IPS-18a (cell line): Measurements from ENCODE around the gene ATAD1.
"Not testable (repeated sequence)": the region's sequence is repeated elsewhere in the genome, so short reads cannot be mapped to it uniquely, and the experiment has no call there.

Source experiments
- H3K27ac ChIP-seq: one replicate; pipeline ENCODE4 v1.5.1; 2013; ENCODE audit warnings: low read length
- H3K27me3 ChIP-seq: one replicate; pipeline ENCODE4 v1.6.1; 2013; ENCODE audit warnings: mild to moderate bottlenecking, low read length; ENCODE audit not compliant: control insufficient read depth, insufficient read depth
- H3K36me3 ChIP-seq: one replicate; pipeline ENCODE4 v1.6.1; 2013; ENCODE audit warnings: low read depth, low read length; ENCODE audit not compliant: control insufficient read depth
- H3K4me1 ChIP-seq: one replicate; pipeline ENCODE4 v1.6.1; 2013; ENCODE audit warnings: low read depth, low read length; ENCODE audit not compliant: control insufficient read depth
- H3K4me3 ChIP-seq: one replicate; pipeline ENCODE4 v1.5.1; 2013; ENCODE audit warnings: low read length
- H3K9ac ChIP-seq: one replicate; pipeline ENCODE4 v1.6.1; 2013; ENCODE audit warnings: mild to moderate bottlenecking, low read length, moderate library complexity
- H3K9me3 ChIP-seq: one replicate; pipeline ENCODE4 v1.6.1; 2013; ENCODE audit warnings: low read depth, low read length; ENCODE audit not compliant: control insufficient read depth

ATAD1 gene

GRCh38 chr10:87761153-87761552 lies 56.9 kb downstream of the ATAD1 start:
- no peaks in the 10 kb centered on the region for H3K27me3 ChIP-seq
- peaks cover 4% of the 10 kb centered on the region for H3K4me1 ChIP-seq
- H3K9ac ChIP-seq = no peak overlapping the region
- H3K9me3 ChIP-seq = no peaks in the 10 kb centered on the region
- H3K4me3 ChIP-seq = no peak overlapping the region
- H3K27ac ChIP-seq = no peak overlapping the region
- H3K36me3 ChIP-seq = peaks cover 11% of the 10 kb centered on the region

- Histone ChIP-seq H3K9me3 (no peaks in the 10 kb centered on the region), H3K4me1 (peaks cover 4% of the 10 kb centered on the region), H3K27ac (no peak overlapping the region), H3K4me3 (no peak overlapping the region), H3K27me3 (no peaks in the 10 kb centered on the region), H3K36me3 (peaks cover 17% of the 10 kb centered on the region), H3K9ac (no peak overlapping the region)
Measured at GRCh38 chr10:87760195-87760905, 57.7 kb downstream of the ATAD1 start.

DNA sequence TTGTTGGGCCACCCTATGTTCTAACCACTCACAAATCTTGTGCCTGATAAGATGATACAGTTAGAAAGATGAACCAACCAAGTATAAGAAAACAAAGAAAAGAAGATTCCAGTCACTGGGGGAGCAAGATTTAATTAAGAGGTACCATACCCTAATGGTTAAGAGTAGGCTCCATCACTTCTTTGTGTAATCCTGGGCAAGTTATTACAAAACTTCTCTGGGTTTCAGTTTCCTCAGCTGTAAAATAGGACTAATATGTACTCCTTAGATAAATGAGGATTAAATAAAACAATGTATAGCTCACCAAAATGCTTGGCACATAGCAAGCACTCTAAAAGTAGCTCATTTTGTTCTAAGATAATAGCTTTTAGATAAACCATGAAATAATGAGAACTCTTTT lies 58.5 kb downstream of the ATAD1 start:
- Histone ChIP-seq H3K27ac (no peak overlapping the region), H3K9ac (no peak overlapping the region), H3K27me3 (no peaks in the 10 kb centered on the region), H3K36me3 (peaks cover 19% of the 10 kb centered on the region), H3K9me3 (no peaks in the 10 kb centered on the region), H3K4me3 (no peak overlapping the region), H3K4me1 (peaks cover 4% of the 10 kb centered on the region)

GRCh38 chr10:87757685-87758084 lies 60.3 kb downstream of the ATAD1 start:
- Histone ChIP-seq H3K36me3 (peaks cover 28% of the 10 kb centered on the region), H3K27ac (no peak overlapping the region), H3K27me3 (no peaks in the 10 kb centered on the region), H3K9me3 (no peaks in the 10 kb centered on the region), H3K4me1 (peaks cover 4% of the 10 kb centered on the region), H3K4me3 (no peak overlapping the region), H3K9ac (no peak overlapping the region)

DNA sequence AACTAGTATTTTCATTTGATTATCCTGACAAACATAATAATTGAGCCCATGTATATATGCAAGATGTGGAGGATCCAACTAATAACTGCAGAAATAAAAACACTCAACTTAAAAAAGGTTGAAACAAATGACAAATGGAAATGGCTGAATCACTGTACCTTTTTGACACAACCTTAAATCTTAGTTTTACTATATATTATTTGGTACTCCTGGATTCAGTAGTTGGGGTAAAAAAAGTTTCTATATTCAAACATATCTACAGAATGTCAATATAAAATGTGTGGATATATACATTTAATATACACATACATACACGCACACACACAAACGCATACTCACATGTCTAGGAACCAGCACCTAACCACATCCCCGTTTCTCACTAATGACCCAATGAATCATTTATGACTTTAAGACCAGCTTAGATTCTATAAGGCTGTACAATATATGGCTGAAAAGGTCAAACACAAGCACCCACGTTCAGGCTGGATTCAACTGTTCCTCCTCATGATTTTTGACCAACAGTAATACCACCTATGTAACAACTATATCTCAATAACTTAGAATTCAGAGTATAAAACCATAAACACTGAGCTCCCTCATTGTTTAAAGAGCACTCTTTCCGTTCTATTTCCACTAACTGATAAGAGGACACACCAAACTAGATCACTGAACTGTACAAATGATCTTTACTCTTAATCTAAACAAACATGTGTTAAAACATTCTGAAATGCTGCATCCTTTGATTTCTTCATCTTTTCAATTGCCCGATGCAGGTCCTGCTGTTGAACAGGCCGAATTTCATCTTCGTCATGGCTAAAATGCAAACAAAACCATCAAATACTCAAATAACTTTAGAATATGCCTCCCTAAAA lies 63.8 kb downstream of the ATAD1 start:
- Histone ChIP-seq H3K36me3 (peaks cover 22% of the 10 kb centered on the region), H3K27me3 (no peaks in the 10 kb centered on the region), H3K4me1 (peaks cover 17% of the 10 kb centered on the region), H3K27ac (no peak overlapping the region), H3K9ac (no peak overlapping the region), H3K9me3 (no peaks in the 10 kb centered on the region), H3K4me3 (no peak overlapping the region)

GRCh38 chr10:87752566-87752965 lies 65.5 kb downstream of the ATAD1 start:
- Histone ChIP-seq H3K4me1 (peaks cover 14% of the 10 kb centered on the region), H3K27ac (no peak overlapping the region), H3K27me3 (no peaks in the 10 kb centered on the region), H3K9ac (no peak overlapping the region), H3K4me3 (no peak overlapping the region), H3K9me3 (no peaks in the 10 kb centered on the region), H3K36me3 (peaks cover 22% of the 10 kb centered on the region)

- Histone ChIP-seq H3K27me3 (no peaks in the 10 kb centered on the region), H3K27ac (no peak overlapping the region), H3K9me3 (no peaks in the 10 kb centered on the region), H3K9ac (no peak overlapping the region), H3K4me1 (peaks cover 14% of the 10 kb centered on the region), H3K4me3 (no peak overlapping the region), H3K36me3 (peaks cover 18% of the 10 kb centered on the region)
Measured at GRCh38 chr10:87751274-87751673, 66.8 kb downstream of the ATAD1 start.

DNA sequence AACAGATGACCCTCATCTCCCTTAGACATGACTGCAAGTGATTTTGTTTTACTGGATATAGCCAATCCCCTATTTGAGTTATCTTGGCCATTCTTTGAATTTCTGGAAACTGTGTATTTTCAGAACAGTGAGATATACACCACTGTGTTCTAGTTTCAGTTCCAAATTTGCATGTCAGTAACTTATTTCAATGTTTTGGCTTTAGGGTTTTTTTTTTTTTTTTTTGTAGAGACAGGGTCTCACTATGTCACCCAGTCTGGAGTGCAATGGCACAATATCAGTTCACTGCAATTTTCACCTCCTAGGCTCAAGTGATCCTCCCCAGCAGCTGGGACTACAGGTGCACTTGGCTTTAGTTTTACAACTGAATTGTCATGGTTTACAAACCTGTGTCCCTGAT lies 67.2 kb downstream of the ATAD1 start:
- no peaks in the 10 kb centered on the region for H3K9me3 ChIP-seq
- no peaks in the 10 kb centered on the region for H3K27me3 ChIP-seq
- no peak overlapping the region for H3K27ac ChIP-seq

GRCh38 chr10:87750001-87750671 lies 67.9 kb downstream of the ATAD1 start:
- Histone ChIP-seq H3K9ac (no peak overlapping the region), H3K4me3 (no peak overlapping the region), H3K4me1 (peaks cover 14% of the 10 kb centered on the region), H3K9me3 (no peaks in the 10 kb centered on the region), H3K36me3 (peaks cover 15% of the 10 kb centered on the region), H3K27me3 (no peaks in the 10 kb centered on the region), H3K27ac (no peak overlapping the region)

More for the DNA sequence above, 67.2 kb downstream of the ATAD1 start:
- peaks cover 13% of the 10 kb centered on the region for H3K36me3 ChIP-seq
- H3K4me3 ChIP-seq = no peak overlapping the region
- H3K4me1 ChIP-seq = peaks cover 14% of the 10 kb centered on the region
- H3K9ac ChIP-seq = no peak overlapping the region

DNA sequence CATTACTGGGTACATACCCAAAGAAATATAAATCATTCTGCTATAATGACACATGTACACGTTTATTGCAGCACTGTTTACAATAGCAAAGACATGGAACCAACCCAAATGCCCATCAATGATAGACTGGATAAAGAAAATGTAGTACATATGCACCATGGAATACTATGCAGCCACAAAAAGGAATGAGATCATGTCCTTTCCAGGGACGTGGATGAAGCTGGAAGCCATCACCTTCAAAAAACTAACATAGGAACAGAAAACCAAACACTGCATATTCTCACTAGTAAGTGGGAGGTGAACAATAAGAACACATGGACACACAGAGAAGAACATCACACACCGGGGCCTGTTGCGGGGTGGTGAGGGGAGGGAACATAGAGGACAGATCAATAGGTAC lies 69.8 kb downstream of the ATAD1 start:
- H3K9me3 ChIP-seq, H3K9ac ChIP-seq, H3K27ac ChIP-seq, H3K27me3 ChIP-seq, H3K4me3 ChIP-seq, H3K36me3 ChIP-seq: not testable (repeated sequence)
- peaks cover 14% of the 10 kb centered on the region for H3K4me1 ChIP-seq

DNA sequence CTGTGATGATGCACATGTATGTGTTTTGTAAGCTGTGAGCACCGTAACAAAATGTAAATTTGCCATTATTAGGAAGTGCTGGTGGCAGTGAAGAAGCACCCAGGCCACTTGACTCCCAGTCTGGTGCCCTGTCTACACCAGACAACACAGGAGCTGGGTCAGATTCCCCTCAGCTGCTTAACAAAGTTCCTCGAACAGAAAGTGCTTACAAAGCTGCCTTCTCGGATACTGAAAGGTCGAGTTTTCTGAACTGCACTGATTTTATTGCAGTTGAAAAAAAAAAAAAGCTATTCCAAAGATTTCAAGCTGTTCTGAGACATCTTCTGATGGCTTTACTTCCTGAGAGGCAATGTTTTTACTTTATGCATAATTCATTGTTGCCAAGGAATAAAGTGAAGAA lies 71.1 kb downstream of the ATAD1 start:
- Histone ChIP-seq H3K27me3 (no peaks in the 10 kb centered on the region), H3K4me1 (peaks cover 14% of the 10 kb centered on the region), H3K9ac (no peak overlapping the region), H3K36me3 (peaks cover 9% of the 10 kb centered on the region), H3K9me3 (no peaks in the 10 kb centered on the region), H3K27ac (no peak overlapping the region), H3K4me3 (no peak overlapping the region)
